MM.1S (cell line): ENCODE data around the gene SLX9.

Experiments
- EZH2 ChIP-seq: fragments of 300-600 bp; sonication (generic); optimal IDR thresholded peaks from 2 replicates; pipeline ENCODE3; 2017; ENCODE audit warnings: low read depth, mild to moderate bottlenecking, antibody characterized with exemption, low read length, mixed read lengths
- EZH2phosphoT487 ChIP-seq: fragments of 300-600 bp; sonication (generic); IDR thresholded peaks from 2 replicates; pipeline ENCODE4 v1.6.1; 2018; ENCODE audit warnings: antibody characterized with exemption, low read length
- TF ChIP-seq, protein P1 (sequence below): fragments of 300-600 bp; sonication (generic); IDR thresholded peaks from 2 replicates; pipeline ENCODE4 v1.5.1; 2016; ENCODE audit warnings: antibody characterized with exemption, low read length, mixed read lengths

GRCh38 chr21:44985441-44986401 lies 45.9 kb downstream of the SLX9 start:
- TF ChIP-seq, protein P1, sequence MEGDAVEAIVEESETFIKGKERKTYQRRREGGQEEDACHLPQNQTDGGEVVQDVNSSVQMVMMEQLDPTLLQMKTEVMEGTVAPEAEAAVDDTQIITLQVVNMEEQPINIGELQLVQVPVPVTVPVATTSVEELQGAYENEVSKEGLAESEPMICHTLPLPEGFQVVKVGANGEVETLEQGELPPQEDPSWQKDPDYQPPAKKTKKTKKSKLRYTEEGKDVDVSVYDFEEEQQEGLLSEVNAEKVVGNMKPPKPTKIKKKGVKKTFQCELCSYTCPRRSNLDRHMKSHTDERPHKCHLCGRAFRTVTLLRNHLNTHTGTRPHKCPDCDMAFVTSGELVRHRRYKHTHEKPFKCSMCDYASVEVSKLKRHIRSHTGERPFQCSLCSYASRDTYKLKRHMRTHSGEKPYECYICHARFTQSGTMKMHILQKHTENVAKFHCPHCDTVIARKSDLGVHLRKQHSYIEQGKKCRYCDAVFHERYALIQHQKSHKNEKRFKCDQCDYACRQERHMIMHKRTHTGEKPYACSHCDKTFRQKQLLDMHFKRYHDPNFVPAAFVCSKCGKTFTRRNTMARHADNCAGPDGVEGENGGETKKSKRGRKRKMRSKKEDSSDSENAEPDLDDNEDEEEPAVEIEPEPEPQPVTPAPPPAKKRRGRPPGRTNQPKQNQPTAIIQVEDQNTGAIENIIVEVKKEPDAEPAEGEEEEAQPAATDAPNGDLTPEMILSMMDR: no peak
- TF ChIP-seq EZH2phosphoT487: no peak
- TF ChIP-seq EZH2: no peak
